Gastrocnemius medialis (tissue), 4 donors: ENCODE results near the gene MEIOB.

Experiments used
- POLR2A ChIP-seq, 2 donors: fragments of 450-650 bp; IDR thresholded peaks; one replicate each; pipeline ENCODE4 v1.6.1; 2017; ENCODE audit warnings: antibody characterized with exemption in 2 of 2, mild to moderate bottlenecking in 2 of 2, moderate library complexity in 2 of 2
- TF ChIP-seq, protein P1 (sequence below), 5 experiments: fragments of 450-650 bp in 3 of 5; fragments of 200-600 bp in 2 of 5; sonication (generic) in 2 of 5; IDR thresholded peaks in 4 of 5; conservative IDR thresholded peaks in 1 of 5; 1 replicate in 4 of 5; 2 replicates in 1 of 5; pipeline ENCODE4 v1.5.1; 2016 to 2019; ENCODE audit warnings: antibody characterized with exemption in 5 of 5, mild to moderate bottlenecking in 3 of 5, moderate library complexity in 3 of 5

DNA sequence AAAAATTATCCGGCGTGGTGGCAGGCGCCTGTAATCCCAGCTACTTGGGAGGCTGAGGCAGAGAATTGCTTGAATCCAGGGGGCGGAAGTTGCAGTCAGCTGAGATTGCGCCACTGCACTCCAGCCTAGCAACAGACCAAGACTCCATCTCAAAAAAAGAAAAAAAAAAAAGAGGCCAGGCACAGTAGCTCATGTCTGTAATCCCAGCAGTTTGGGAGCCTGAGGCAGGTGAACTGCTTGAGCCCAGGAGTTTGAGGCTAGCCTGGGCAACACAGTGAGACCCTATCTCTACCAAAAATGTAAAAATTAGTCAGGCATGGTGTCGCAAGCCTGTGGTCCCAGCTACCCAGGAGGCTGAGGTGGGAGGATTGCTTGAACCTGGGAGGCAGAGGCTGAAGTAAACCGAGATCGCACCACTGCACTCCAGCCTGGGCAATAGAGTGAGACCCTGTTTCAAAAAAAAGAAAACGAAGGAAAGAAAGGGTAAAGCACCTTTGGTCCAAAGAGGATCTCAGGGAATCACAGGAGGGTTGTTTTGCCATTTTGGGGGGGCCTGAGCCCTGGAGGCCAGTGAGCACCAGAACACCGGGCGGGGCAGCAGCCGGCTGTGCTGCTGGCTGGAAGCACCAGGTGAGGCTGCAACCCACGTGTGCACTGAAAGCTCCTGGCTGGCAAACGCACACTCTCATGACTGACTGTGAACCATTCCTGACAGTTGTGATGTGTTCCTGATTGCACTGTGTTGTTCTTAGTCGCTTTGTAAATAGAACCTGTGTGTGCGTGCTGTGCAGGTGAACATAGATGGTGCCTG is 27.9 kb upstream of the MEIOB start:
- no peak for TF ChIP-seq POLR2A (IDR thresholded peaks at IDR 0.05)
- TF ChIP-seq, protein P1, sequence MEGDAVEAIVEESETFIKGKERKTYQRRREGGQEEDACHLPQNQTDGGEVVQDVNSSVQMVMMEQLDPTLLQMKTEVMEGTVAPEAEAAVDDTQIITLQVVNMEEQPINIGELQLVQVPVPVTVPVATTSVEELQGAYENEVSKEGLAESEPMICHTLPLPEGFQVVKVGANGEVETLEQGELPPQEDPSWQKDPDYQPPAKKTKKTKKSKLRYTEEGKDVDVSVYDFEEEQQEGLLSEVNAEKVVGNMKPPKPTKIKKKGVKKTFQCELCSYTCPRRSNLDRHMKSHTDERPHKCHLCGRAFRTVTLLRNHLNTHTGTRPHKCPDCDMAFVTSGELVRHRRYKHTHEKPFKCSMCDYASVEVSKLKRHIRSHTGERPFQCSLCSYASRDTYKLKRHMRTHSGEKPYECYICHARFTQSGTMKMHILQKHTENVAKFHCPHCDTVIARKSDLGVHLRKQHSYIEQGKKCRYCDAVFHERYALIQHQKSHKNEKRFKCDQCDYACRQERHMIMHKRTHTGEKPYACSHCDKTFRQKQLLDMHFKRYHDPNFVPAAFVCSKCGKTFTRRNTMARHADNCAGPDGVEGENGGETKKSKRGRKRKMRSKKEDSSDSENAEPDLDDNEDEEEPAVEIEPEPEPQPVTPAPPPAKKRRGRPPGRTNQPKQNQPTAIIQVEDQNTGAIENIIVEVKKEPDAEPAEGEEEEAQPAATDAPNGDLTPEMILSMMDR (IDR thresholded peaks at IDR 0.05 in 4 of 5, conservative IDR thresholded peaks at IDR 0.05 in 1 of 5) = no peak
